ENCODE measurements around the gene SMU1.

Gene SMU1

GRCh38 chr9:33076046-33077004, at the start of gene SMU1:
Gene SMU1, minus strand, starts transcription at chr9:33076674. Its CDS starts 66 bp downstream, at chr9:33076608.
- peak; percentile 87 to 91 for DNase-seq

- DNase-seq: no peak
These were observed 49.0 kb upstream of the SMU1 start for GRCh38 chr9:33125461-33125860.

- DNase-seq: no peak
These were observed 48.4 kb upstream of the SMU1 start for GRCh38 chr9:33124751-33125381.

GRCh38 chr9:33124046-33124445, 47.6 kb upstream of the SMU1 start:
- DNase-seq: no peak

GRCh38 chr9:33123407-33124031, 47.0 kb upstream of the SMU1 start:
- DNase-seq: no peak

GRCh38 chr9:33120620-33121019, 44.1 kb upstream of the SMU1 start:
- no peak for DNase-seq

GRCh38 chr9:33117796-33118195, 41.3 kb upstream of the SMU1 start:
- DNase-seq: no peak

GRCh38 chr9:33117306-33117705, 40.8 kb upstream of the SMU1 start:
- no peak for DNase-seq

- DNase-seq: no peak
These were observed 40.4 kb upstream of the SMU1 start for GRCh38 chr9:33116860-33117259.

GRCh38 chr9:33114746-33115145, 38.3 kb upstream of the SMU1 start:
- no peak for DNase-seq

GRCh38 chr9:33113799-33114547, 37.5 kb upstream of the SMU1 start:
- no peak for DNase-seq

GRCh38 chr9:33112094-33112493, 35.6 kb upstream of the SMU1 start:
- DNase-seq: no peak

GRCh38 chr9:33111631-33112030, 35.2 kb upstream of the SMU1 start:
- no peak for DNase-seq

- DNase-seq: no peak
These were observed 34.2 kb upstream of the SMU1 start for GRCh38 chr9:33110686-33111085.

- DNase-seq: no peak
These were observed 33.5 kb upstream of the SMU1 start for GRCh38 chr9:33109850-33110595.

- no peak for DNase-seq
These were observed 32.6 kb upstream of the SMU1 start for GRCh38 chr9:33109097-33109496.

GRCh38 chr9:33108472-33108871, 32.0 kb upstream of the SMU1 start:
- no peak for DNase-seq

- DNase-seq: no peak
These were observed 31.3 kb upstream of the SMU1 start for GRCh38 chr9:33107762-33108161.

GRCh38 chr9:33106827-33107621, 30.6 kb upstream of the SMU1 start:
- DNase-seq: no peak

- no peak for DNase-seq
These were observed 29.9 kb upstream of the SMU1 start for GRCh38 chr9:33106372-33106771.

- no peak for DNase-seq
These were observed 29.5 kb upstream of the SMU1 start for GRCh38 chr9:33105959-33106358.

Measured in stimulated activated CD4-positive, alpha-beta T cell treated with anti-CD3 and anti-CD28 coated beads, Interleukin-2, amount 100 ng/mL, for 48 hours (primary cell).